MCF 10A (cell line): ENCODE data around the gene UBAP2L. TPM values are rescaled to one million over a fixed set of nuclear protein-coding genes. Genes with fewer than 3 reads are reported as not detected.
A peak's percentile ranks its signal among the peaks of the same experiment; 100 is the strongest.

Source experiments
- BruUV-seq: library from RNA; stranded (reverse); fragments of 400-500 nt; replicated peaks from 2 replicates; lab custom pipeline; 2021; lab: Mats Ljungman, UMichigan
- CTCF ChIA-PET: fragments of 300-600 bp; sonication (Branson Sonifier 250); formaldehyde crosslinking; extraction: SDS; loops from one replicate; lab custom pipeline; 2021; ENCODE audit warnings: antibody characterized with exemption, inconsistent platforms; lab: Yijun Ruan, JAX
- POLR2A ChIA-PET: fragments of 300-600, 350-650 bp; sonication (Branson Sonifier 250); formaldehyde crosslinking; extraction: SDS; loops from one replicate; lab custom pipeline; 2020; ENCODE audit warnings: antibody characterized with exemption, inconsistent platforms; lab: Yijun Ruan, JAX
- DNase-seq: peaks from one replicate; pipeline ENCODE4 v3.0.0-alpha.2; 2018; ENCODE audit not compliant: unreplicated experiment
- H3K27ac Mint-ChIP-seq: one replicate; pipeline ENCODE4 v1.8.0; 2022; ENCODE audit warnings: mild to moderate bottlenecking, low read depth, mixed read lengths; ENCODE audit not compliant: unreplicated experiment
- H3K27me3 Mint-ChIP-seq: one replicate; pipeline ENCODE4 v1.8.0; 2022; ENCODE audit warnings: mixed read lengths; ENCODE audit not compliant: insufficient read depth, unreplicated experiment
- H3K36me3 Mint-ChIP-seq: one replicate; pipeline ENCODE4 v1.8.0; 2022; ENCODE audit warnings: mild to moderate bottlenecking, moderate library complexity, mixed read lengths; ENCODE audit not compliant: insufficient read depth, unreplicated experiment
- H3K4me1 Mint-ChIP-seq: one replicate; pipeline ENCODE4 v1.8.0; 2022; ENCODE audit warnings: mixed read lengths; ENCODE audit not compliant: insufficient read depth, unreplicated experiment
- H3K4me3 Mint-ChIP-seq: one replicate; pipeline ENCODE4 v1.8.0; 2022; ENCODE audit warnings: mild to moderate bottlenecking, moderate library complexity, mixed read lengths; ENCODE audit not compliant: unreplicated experiment
- H3K9me3 Mint-ChIP-seq: one replicate; pipeline ENCODE4 v1.8.0; 2022; ENCODE audit warnings: mixed read lengths; ENCODE audit not compliant: unreplicated experiment
- intact Hi-C: fragments of 100-400 bp; cut with micrococcal nuclease; formaldehyde crosslinking; loops from 2 replicates; pipeline ENCODE4 v1.14.1; 2022
- total RNA-seq: library from RNA; stranded (reverse); gene quantifications from 2 replicates; pipeline ENCODE4 v1.2.3, GENCODE V29; 2022
- TF ChIP-seq, protein P1 (sequence below): fragments of 200-600 bp; IDR thresholded peaks from one replicate; pipeline ENCODE4 v1.8.0; 2022; ENCODE audit warnings: antibody characterized with exemption, mild to moderate bottlenecking; ENCODE audit not compliant: unreplicated experiment

The UBAP2L gene
- total RNA-seq, 1 experiment from 2014 or later, result 223 TPM

DNA sequence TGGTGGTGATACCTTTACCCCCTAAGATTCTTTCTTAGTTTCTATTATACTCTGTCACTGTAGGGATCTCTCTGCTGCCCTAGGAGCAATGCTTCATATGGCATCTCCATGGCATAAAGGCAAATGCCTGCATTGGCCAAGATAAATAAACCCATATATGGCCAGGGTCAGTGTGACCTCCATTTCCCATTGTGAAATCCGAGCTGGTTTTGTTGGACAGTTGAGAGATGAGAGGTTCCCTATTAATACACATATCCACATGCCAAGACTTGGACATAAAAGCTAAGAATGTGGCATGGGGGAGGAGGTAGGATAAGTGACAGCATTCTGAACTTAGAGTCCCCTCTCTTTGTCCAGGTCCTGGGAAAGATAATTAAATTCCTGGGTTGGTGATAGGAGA is 30.2 kb upstream of the UBAP2L start:
- TF ChIP-seq, protein P1, sequence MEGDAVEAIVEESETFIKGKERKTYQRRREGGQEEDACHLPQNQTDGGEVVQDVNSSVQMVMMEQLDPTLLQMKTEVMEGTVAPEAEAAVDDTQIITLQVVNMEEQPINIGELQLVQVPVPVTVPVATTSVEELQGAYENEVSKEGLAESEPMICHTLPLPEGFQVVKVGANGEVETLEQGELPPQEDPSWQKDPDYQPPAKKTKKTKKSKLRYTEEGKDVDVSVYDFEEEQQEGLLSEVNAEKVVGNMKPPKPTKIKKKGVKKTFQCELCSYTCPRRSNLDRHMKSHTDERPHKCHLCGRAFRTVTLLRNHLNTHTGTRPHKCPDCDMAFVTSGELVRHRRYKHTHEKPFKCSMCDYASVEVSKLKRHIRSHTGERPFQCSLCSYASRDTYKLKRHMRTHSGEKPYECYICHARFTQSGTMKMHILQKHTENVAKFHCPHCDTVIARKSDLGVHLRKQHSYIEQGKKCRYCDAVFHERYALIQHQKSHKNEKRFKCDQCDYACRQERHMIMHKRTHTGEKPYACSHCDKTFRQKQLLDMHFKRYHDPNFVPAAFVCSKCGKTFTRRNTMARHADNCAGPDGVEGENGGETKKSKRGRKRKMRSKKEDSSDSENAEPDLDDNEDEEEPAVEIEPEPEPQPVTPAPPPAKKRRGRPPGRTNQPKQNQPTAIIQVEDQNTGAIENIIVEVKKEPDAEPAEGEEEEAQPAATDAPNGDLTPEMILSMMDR, result no peak
- Mint-ChIP-seq H3K4me1 (peaks cover 11% of the 10 kb centered on the region), H3K36me3 (no peaks in the 10 kb centered on the region), H3K4me3 (no peak overlapping the region), H3K9me3 (no peaks in the 10 kb centered on the region), H3K27me3 (peaks cover 23% of the 10 kb centered on the region), H3K27ac (no peak overlapping the region)
- ChIA-PET POLR2A (interaction anchor here (1.0 to 2.8 kb wide), 4 partner anchors 8 to 81 kb away, joined by 3 to 13 read pairs (median 4); partner anchors contain the start of gene UBAP2L), CTCF (interaction anchor here (0.7 to 1.4 kb wide), 5 partner anchors 9 to 144 kb away, joined by 3 to 6 read pairs (median 3); no protein-coding TSS in a partner anchor)
- BruUV-seq, result no TSS peak
- peak; percentile 73 for DNase-seq
- intact Hi-C loops, result no loop called here

DNA sequence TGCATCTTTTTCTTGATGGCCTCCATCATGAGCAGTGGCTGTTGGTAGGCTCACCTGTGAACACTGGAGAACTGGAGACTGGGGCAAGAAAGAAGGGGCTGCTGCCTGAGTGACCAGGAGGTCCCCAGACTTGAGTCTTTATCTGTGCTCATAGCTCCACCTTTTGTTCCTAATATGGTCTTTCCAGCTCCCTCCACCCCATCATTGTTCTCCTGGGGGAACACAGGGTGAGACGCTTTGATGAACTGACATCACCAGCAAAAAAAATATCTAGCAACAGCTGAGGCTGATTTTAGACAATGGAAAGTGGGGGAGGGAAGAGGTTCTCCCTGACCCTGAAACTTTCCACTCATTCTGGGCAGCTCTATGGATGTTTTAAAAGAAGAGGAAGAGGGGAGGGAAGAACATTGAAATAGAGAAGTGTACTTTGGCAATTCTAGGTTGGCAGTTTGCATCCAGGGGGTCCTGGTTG is 28.7 kb upstream of the UBAP2L start, which contains the start of gene TPM3:
Gene TPM3 (minus strand): TSS at position 111 of the 472 bp plus-strand sequence. CDS start 82 bp downstream, at position 29.
- no peak within 1 kb of the TSS for H3K4me3 Mint-ChIP-seq
- BruUV-seq, result no TSS peak
- no peaks in the 10 kb centered on the region for H3K36me3 Mint-ChIP-seq
- CTCF ChIA-PET, result interaction anchor here (0.6 to 1.4 kb wide), 4 partner anchors 11 to 348 kb away, joined by 3 read pairs; no protein-coding TSS in a partner anchor
- POLR2A ChIA-PET, result interaction anchor here (0.6 to 2.8 kb wide), 6 partner anchors 8 to 129 kb away, joined by 3 to 13 read pairs (median 4); partner anchors contain the start of genes AQP10 and UBAP2L
- TF ChIP-seq, protein P1, result no peak
- H3K4me1 Mint-ChIP-seq, result peaks cover 16% of the 10 kb centered on the region
- H3K9me3 Mint-ChIP-seq, result no peaks in the 10 kb centered on the region
- peaks cover 23% of the 10 kb centered on the region for H3K27me3 Mint-ChIP-seq
- no peak for DNase-seq
- no peak within 1 kb of the TSS for H3K27ac Mint-ChIP-seq
- intact Hi-C loops, result no loop called here

- H3K27ac Mint-ChIP-seq, result no peak overlapping the region
- H3K4me1 Mint-ChIP-seq, result peaks cover 19% of the 10 kb centered on the region
- BruUV-seq, result no TSS peak
- H3K9me3 Mint-ChIP-seq, result no peaks in the 10 kb centered on the region
- intact Hi-C loops, result no loop called here
- H3K4me3 Mint-ChIP-seq, result no peak overlapping the region
- no peaks in the 10 kb centered on the region for H3K36me3 Mint-ChIP-seq
- CTCF ChIA-PET, result interaction anchor here (0.6 to 1.6 kb wide), 4 partner anchors 9 to 349 kb away, joined by 3 to 5 read pairs (median 3); no protein-coding TSS in a partner anchor
- DNase-seq, result no peak
- peaks cover 23% of the 10 kb centered on the region for H3K27me3 Mint-ChIP-seq
- POLR2A ChIA-PET, result interaction anchor here (0.7 to 2.8 kb wide), 5 partner anchors 8 to 129 kb away, joined by 3 to 13 read pairs (median 4); partner anchors contain the start of genes AQP10 and UBAP2L
- TF ChIP-seq, protein P1, result no peak
Measured at GRCh38 chr1:154192476-154192875, 28.3 kb upstream of the UBAP2L start.

DNA sequence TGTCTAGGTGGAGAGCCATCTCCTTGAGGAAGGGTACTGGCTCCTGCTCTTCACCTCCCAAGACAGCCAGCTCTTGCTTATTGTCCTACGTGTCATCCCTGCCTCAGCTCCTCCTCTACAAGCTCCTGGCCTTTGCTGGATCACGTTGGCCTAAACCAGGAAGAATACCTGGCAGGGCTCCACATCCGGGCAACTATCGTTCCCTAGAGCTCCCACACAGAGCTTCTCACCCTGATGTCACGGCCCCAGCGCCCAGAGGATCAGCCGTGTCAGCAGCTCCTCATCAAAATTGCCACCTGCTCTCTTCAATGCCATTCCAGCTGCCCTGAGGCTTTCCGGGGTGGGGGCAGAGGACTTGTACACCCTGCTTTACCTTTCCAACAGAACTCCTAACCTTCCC is 26.9 kb upstream of the UBAP2L start:
- Mint-ChIP-seq H3K36me3 (no peaks in the 10 kb centered on the region), H3K27me3 (peaks cover 23% of the 10 kb centered on the region), H3K4me1 (peaks cover 19% of the 10 kb centered on the region), H3K9me3 (no peaks in the 10 kb centered on the region), H3K27ac (peak overlapping the region; percentile 81), H3K4me3 (no peak overlapping the region)
- ChIA-PET POLR2A (interaction anchor here (0.9 to 4.1 kb wide), 9 partner anchors 11 to 218 kb away, joined by 3 to 58 read pairs (median 4); partner anchors contain the start of genes RPS27 and UBAP2L), CTCF (interaction anchor here (0.6 to 1.6 kb wide), 8 partner anchors 10 to 222 kb away, joined by 3 to 5 read pairs (median 3); no protein-coding TSS in a partner anchor)
- TF ChIP-seq, protein P1, result no peak
- no TSS peak for BruUV-seq
- DNase-seq, result peak; percentile 87
- intact Hi-C loops, result no loop called here
